HG03139 (cell line): ENCODE data around the gene PXDN.

Experiments
- ATAC-seq: cut with Tn5 transposase; IDR thresholded peaks from one replicate; pipeline ENCODE4 v1.9.1; 2021; ENCODE audit not compliant: unreplicated experiment

PXDN gene

DNA sequence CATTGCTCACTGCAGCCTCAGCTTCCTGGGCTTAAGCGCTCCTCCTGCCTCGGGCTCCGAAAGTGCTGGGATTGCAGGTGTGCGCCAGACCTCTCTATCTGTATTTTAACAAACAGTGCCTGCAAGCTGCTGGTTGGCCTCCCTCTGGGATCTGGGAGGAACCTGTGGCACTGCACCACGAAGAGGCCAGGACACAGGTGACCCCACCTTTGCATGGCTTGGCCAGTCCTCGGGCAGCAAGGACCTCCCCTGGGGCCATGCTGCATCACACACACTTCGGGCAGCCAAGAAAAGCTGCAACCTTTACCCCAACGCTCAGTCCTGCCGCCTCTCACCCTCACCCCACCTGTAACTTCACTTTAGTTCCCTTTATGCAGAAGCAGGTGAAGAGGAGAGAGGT lies 70.0 kb downstream of the PXDN start:
- no peak for ATAC-seq

DNA sequence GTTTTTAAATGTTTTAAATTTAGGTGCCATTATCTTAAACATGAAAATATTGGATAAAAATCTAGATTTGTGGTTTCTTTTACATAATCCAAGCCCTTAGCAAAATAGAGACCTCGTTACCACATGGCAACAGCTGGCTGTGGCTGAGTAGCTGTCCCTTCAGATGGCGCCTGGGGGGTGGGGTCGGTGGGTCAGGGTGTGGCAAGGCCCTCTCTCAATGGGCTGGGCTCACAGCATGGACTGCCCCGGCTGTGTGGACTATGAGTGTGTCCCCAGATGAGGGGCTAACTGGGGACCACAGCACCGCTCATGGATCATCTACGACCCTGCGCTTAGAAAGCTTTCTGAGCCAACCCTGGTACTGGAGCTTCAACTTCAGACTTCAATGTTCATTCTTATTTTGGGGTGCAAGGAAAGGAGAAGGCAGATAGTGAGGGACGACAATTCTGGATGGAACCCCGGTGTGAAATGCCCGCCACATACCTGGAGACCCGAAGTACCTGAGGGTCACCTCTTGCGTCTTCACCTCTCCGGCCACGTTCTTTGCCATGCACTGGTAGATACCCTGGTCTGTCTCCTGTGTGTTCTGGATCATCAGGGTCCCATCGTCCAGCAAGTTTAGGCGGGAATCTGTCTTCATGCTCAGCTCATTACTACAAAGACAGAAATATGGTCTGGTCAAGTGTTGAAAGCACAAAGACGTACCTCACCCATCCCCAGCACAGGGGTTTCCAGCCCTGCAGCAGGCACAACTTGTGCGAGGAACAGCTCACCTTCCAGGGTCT lies 71.0 kb downstream of the PXDN start:
- no peak for ATAC-seq

DNA sequence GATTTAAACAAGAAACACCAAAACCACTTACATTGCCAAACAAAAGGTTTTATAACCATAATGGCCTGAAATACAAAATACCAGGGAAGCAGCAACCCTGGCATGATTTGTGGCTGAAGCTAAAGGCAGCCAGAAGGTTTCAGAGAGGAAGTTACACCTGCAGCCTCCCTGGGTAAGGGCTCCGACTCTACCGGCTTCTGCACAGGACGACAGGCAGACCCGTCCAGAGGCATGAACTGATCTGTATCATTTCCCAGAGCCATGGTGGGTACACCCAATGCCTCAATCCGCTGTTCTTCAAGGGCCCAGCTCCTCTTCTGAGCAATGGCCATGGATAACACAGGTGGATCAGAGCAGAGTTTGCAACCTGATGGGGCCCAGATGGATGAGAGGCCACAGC lies 71.6 kb downstream of the PXDN start:
- ATAC-seq = no peak

DNA sequence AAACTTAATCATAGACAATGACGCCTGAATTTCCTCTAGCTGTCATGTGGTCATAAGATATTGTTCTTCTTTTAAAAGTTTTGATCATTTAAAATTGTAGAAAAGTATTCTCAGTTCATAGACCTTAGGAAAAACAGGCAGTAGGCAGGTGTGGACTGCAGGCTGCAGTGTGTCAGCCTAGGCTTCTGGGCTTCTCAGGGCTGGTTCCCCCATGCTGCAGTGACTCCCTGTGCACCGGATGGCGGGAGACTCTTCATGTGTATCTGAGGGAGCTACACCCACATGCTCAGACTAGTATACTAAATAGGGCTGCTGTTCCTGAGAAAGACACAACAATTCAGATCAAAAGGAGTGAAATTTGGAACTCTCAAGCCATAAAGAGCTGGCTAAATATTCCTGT lies 72.4 kb downstream of the PXDN start:
- no peak for ATAC-seq

DNA sequence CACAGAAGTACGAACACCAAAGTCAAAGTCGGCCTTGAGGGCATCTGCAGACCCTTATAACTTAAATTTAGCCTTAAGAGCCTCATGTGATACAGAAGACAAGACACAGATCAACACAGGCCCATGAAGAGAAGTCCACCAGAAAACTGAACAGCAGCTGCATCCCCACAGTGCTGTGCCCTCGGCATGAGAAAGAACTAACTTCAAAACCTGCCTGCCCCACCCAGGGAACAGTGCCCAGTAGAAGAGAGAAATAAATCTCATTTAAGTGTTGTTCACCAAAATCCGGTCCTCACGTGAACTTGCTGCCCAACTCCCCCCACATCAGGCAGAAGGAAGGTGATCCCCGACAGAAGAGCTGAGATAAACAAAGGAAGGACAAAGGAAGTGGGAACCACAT lies 73.7 kb downstream of the PXDN start:
- ATAC-seq = no peak

DNA sequence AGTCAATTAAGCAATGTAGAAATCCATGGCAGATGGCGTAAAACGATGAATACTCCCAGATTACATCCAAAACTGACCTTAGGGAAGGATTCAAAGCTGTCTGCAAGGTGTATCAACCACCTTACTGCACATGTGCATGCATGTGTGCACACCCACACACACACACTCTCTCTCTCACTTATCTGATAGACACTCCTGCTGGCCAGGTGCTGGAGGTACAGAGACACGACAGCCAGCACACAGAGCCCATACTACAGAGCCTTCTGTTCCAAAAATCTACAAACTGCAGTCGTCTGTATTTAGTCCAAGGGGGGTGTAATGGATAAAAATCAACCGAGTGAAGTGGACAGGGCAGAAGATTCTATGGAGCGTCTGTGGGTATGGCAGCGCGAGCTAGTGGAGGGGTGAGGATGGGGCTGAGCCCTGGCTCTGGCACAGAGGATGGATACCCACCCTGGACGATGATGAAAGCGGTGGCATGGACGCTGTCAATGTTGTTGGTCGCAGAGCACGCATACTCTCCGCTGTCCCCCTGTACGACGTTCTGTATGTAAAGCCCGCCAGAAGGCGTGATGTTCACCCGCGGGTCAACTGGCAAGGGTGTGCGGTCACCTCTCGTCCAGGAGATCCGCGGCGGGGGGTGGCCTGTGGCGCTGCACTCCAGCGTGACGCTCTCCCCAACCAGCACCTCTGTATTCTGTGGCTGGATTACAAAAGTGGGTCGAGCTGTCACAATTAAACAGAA lies 78.4 kb downstream of the PXDN start:
- ATAC-seq = no peak

DNA sequence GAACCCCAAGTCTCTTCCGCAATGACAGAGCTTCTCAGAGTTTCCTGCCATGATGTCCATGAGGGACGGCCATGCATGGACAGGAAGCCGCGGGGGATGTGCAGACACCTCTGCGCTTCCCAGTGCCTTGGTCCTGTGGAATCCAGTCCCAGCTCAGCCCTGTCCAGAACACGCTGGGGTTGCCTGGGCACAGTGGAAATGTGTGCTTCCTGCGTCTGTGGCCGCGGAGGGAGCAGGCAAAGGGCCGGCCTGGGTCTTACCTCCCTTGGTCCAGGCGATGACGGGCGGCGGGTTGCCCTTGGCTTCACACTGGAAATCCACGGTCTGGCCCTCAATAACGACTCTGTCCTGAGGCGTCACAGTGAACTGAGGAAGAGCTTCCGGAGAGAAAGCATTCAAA lies 79.6 kb downstream of the PXDN start:
- ATAC-seq = no peak

DNA sequence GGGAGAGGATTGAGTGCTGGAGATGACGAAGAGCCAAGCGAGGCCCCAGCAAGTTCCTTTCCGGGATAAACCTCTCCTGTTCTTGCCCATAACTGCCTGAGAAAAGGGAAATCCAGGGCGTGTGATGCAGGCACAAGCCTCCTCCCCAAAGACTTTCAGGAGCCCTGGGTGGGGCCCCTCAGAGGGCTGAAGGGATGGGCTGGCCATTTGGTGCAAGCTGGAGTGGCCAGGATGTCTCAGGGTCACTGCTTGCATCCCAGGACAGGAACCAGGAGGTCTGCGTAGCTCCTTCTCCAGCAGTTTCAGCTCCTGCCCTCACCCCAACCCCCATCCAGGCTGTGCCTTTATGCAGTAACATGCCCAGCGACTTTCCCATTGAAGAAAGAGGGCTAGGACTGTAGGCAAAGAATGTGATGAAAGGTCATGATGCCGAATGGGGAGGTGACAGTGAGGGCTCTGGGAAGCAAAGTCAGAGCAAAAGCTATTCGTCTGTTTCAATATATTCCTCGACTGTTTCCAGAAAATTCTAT lies 80.2 kb downstream of the PXDN start:
- no peak for ATAC-seq

DNA sequence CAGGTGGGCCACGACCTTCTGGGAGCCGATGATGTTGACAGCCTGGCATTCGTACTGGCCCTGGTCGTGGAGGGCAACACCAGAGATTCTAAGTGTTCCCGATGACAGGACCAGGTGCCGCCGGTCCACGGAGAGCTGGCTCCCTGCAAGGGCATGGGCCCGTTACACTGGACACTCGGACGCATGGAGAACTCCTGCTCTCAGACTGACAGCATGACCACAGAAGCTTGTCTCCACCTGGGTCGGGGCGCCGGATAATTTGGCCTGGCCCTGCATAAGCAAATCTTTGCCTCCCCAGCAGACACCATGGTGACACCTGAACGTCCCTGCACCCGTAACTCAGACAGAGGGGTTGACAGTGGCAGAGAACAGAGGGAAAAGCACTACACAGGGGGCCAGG lies 80.7 kb downstream of the PXDN start:
- no peak for ATAC-seq

DNA sequence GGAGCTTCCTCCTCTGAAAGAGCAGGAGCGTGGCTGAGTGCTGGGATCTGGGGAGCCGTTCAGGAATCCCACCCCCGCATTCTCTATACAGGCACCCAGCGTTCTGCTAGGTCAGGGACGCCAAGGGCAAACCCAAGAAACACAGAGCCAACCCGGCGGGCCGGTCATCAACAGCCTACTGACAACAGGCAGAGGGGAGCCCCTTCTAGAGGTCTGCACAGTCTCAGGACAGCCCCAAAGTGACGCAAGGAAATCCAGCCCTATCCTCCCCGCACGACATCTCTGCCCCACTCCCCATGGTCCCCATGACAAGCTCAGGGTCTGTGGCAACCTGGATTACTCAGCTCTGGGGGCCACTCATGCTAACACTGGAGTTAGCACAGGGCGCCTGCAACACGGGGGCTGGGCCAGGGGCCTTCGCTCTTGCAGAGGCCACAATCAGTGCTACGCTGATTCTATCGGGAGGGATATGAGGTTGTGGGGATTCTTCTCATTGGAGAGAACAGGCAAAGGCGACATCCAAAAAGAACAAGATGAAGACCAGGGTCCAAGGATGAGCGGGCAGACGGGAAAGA lies 81.6 kb downstream of the PXDN start:
- no peak for ATAC-seq

DNA sequence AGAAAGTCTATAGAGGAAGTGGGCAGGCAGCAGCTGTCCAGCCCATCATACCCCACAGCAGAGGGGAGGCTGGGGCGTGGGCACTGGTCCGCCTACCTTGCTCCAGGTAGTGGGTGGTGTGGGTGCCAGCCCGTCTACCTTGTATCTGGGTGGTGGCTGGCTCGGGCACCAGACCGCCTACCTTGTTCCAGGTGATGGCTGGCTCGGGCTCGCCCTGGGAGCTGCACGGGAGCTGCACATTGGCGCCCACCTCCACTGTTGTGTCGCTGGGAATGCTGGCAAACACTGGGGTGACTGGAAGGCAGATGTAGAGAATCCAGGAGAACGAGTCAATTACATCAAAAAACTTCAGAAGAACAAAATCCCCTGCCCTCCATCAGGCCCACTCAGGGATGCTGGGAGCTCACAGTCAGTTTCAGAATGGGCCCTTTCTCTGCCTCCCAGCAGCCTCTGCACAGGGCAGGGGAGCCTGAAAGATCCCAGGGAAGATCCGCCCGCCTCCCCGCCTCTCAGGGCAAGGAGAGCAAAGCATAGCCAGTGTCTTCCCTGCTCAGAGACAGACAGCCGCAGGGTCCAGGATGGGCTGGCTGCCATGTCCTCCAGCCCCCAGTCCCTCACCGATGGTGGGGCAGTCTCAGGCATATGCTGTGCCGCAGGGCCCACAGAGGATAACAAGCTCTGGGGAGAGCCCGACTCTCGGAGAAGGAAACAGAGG lies 82.3 kb downstream of the PXDN start:
- ATAC-seq = no peak

DNA sequence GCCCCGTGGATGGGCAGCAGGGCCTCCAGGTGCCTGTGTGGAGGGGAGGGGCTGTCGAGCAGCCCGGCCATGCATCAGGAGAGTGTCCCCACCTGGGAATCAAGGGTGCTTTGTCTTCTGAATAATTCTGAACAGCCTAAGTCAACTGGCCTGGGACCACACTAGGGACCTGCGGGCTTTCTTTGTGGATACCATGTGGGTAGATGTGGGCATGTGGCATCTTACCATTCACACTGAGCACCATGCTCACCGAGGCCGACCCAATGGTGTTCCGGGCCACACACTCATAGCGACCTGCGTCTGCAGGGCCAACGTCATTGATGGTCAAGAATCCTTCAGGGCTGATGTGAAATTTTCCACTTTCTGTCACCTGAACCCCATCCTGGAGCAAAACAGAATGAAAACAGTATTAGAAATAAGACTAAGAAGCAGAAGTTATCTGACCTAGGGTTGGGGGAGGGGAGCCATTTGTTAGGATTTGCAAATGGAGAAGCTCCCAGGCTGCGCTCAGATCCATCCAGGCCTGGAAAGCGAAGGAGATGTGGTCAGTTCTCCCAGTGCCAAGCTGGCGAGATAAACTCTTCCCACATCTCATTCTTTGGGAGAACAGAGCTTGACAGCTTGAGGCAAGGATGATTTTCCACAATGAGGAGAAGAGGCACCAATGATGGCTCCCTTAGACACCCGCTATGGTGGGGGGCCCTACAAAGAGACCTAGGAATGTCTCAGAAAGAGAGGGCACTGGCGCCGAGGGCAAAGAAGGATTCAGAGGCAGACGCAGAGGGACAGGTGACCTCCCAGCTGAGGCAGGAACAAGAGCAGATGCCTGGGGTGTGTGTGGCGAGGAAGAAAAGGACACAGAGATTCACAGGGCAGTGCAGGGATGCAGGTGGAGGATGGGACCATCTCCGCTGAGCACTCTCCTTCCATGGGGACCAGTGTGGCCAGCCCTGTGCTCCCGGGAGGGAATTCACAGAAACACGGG lies 83.4 kb downstream of the PXDN start:
- ATAC-seq = no peak

DNA sequence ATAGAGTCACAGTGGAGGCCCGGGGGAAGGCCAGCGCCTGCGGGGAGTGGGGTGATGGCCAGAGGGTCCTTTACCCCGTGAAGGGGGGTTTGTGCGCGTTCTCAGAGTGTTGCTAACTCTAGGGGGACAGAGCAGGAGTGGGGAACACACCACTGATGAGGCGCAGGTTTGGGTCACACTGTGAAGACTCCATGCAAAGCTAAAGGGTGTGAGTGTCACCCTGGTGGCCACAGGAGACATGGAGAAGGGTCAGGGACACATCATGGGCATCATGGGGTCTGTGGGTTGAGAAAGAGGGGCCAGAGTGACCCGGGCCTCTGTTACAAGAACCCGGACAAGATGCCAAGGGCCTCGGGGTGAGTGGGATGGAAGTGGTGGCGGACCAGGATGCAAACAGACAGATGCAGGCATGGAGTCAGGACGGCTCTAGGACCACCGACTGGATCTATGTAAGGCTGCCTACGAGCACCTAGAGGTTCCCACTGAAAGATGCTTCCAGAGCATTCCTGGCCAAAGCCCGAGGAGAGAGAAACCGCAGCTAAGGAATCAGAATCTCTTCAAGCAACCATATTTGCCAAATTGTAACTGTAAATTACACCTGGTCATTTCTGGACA lies 84.3 kb downstream of the PXDN start:
- ATAC-seq = no peak

DNA sequence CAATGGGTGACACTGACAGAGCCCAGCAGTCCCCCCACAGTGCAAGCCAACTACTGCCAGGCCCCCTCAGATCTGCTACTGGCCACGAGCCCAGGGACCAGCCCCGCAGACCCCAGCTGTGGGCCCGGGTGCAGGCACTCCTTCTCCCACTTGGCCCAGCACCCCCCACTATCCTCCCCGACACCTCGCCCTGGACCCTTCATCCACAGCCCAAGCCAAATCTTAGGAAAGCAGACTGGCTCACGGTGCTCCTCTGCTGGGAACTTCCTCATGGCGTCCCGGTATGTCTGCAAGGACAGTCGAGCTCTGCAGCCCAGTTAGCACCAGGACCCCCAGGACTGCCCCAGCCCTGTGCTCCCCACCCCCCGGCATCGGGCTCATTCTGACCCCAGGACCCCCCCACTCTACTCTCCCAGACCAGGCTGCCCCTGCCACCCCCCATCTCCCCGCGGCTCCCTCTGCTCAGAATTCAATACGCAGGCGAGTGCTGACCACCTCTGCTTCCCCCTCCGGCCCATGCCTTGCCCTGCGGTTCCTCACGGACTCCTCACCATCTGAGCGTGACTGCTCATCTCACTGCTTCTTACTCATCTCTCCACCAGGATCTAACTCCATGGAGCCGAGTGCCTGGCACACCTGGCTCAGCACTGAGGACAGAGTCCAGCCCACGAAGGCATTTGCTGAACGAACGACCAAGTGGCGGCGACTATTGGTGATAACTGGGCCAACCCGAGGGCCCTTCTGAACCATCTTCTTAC lies 85.7 kb downstream of the PXDN start:
- no peak for ATAC-seq

DNA sequence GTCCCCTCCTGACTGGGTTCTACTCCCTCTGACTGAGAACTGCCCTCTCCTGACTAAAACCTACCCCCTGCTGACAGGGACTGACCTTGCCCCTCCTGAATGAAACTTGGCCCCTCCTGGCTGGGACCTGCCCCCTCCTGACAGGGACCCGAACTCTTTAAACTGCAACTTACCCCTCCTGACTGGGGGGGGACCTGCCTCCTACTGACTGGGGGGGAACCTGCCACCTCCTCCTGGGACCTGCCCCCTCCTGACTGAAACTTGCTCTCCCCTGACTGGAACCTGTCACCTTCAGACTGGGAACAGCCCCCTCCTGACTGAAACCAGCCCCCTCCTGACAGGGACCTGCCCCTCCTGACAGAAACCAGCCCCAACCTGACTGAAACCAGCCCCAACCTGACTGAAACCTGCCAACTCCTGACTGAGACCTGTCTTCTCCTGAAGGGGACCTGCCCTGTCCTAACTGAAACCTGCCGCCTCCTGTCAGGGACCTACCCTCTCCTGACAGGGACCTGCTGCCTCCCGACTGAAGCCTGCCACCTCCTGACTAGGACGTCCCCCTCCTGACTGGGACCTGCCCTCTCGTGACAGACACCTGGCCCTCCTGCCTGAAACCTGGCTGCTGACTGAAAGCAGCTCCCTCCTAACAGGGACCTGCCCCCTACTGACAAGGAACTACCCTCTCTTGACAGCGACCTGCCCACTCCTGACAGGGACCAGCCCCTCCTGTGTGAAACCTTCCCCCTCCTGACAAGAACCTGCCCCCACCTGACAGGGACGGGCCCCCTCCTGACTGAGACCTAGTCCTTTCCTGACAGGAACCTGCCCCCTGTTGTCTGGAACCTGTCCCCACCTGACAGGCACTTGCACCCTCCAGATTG lies 87.1 kb downstream of the PXDN start:
- no peak for ATAC-seq

DNA sequence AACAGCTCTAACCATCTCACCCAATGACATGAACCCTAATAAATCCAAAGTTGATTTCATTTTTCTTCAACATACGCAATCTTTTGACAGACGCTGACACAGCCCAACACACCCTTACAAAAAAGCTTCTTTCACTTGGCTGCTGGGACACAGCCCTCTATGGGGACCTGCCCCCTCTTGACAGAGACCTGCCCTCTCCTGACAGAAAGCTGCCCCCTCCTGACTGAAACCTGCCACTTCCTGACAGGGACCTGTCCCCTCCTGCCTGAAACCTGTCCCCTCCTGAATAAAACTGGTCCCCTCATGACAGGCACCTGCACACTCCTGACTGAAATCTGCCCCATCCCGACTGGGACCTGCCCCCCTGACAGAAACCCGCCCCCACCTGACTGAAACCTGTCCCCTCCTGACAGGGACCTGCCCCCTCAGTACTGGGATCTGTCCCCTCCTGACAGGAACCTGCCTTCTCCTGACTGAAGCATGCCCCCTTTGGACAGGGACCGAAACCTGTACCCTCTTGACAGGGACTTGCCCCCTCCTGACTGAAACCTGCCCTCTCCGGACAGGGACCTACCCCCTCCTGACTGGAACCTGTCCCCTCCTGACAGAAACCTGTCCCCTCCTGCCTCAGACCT lies 87.9 kb downstream of the PXDN start:
- ATAC-seq = no peak

DNA sequence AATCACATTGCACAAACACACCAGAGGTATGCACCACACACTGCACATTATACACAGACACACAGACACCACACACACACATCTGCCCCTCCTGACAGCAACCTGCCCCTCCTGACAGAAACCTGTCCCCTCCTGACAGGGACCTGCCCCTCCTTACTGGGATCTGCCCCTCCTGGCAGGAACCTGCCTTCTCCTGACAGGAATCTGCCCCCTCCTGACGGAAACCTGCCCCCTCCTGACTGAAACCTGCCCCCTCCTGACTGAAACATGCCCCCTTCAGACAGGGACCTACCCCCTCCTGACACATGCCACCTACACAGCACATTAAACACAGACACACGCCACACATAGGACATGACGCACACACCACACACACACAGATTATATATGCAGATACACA lies 88.9 kb downstream of the PXDN start:
- no peak for ATAC-seq
